ENCODE measurements around the gene BCAS3.
A peak's percentile ranks its signal among the peaks of the same experiment; 100 is the strongest.
"Not testable (repeated sequence)": the region's sequence is repeated elsewhere in the genome, so short reads cannot be mapped to it uniquely, and the experiment has no call there.

Gene BCAS3

DNA sequence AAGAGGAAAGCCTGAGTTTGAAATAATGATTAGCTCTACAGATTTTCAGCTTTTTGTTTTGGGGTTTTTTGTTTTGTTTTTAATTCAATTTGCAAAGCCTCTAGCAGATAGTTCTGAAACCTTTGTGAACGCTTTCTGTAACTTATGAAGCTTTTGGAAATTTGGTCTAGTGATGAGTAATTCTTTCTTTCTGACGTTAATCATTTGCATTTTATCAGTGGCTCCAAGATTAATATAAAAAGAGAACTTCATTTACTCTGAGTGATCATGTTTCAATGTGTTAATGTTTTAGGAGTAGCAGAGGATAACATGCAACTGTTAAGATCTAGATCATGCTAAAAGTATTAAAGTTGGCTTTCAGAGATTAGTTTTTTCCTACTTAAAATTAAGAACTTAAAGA lies 561.7 kb downstream of the BCAS3 start:
- DNase-seq = no peak

DNA sequence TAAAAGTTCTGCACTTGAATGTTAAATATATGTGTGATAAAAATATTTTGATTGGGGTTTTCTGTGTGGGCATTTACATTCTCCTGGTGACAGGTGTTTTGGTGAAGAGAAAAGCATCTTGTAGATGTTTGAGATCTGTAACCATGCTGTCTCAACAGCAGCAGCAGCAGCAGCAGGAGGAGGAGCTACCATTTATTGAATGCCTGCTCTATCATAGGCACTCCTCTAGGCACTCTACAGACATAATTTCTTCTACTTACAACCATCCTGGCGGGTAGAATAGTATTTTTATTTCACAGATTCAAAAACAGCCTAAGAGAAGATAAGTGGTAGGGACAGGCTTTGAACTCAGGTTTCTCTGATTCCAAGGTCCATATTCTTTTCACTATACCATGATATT lies 562.3 kb downstream of the BCAS3 start:
- DNase-seq = no peak

GRCh38 chr17:61240851-61241468 lies 563.3 kb downstream of the BCAS3 start:
- DNase-seq = no peak

GRCh38 chr17:61244988-61245387 lies 567.3 kb downstream of the BCAS3 start:
- DNase-seq = not testable (repeated sequence)

DNA sequence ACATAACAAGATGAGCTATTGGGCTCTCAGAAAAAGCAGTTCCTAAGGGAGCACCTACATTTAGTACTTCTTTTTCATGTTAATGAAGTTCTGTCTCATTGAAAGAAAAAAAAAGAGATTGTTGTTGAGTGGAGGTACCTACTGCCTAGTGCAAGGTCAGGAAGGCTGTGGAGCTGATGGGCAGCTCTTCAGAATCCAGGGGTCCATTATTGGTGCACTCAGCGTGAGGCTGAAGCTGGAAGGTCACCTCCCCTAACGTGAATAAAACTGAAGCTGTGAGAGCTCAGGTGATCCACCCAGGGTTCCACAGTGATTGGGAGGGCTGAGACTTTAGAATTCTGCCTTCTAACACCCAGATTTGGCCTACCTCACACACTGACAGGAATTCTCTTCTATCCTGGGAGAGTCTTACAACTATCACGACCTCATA lies 568.1 kb downstream of the BCAS3 start:
- no peak for DNase-seq

- no peak for DNase-seq
These were observed 569.8 kb downstream of the BCAS3 start for GRCh38 chr17:61247439-61247838.

DNA sequence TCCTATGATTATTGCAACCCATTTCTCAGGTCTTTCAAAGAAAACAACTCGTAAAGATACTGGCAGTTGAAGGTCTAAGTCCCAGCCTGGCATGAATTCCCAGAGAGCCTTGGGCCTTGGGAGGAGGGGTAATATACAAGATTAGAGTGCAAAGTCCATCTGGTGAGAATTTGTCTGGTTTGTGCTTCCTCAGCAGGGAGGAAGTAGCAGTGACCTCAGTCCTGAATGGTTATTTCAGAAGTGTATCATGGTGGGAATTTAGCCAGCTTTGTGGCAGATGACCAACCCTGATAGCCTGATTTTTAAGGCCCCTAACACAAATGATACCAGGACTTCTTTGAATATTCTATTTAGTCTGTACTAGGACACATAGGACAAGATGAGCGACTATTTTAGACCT lies 570.7 kb downstream of the BCAS3 start:
- no peak for DNase-seq

DNA sequence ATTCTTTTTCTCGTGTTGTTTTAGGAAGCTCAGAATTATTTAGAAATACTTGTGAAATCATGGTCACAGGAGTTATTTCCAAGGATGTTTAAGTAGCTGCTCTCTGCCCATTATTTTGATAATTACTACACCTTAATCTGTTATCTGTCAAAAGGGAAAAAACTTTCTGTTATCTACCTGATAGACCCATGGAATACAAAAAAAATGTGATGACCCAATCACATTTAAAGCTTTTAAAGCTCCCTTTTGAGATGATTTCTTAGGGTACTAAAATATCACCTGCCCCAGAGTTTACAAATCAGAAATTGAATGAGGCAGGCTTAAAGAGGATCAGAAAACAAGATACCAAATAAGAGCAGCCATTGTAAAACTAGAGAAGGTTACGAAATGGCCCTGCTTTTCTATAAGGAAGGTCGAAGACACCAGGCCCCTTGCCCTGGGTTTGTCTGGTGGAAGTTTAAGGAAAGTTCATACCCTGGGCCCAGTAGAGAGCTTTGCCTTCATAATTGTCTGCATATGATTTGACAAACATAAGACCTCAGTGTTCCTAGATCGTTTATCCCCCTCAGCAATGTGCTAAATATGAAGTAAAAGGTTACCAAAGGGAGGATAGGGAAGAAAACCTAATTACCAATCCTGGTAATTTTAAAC lies 572.1 kb downstream of the BCAS3 start:
- no peak for DNase-seq

DNA sequence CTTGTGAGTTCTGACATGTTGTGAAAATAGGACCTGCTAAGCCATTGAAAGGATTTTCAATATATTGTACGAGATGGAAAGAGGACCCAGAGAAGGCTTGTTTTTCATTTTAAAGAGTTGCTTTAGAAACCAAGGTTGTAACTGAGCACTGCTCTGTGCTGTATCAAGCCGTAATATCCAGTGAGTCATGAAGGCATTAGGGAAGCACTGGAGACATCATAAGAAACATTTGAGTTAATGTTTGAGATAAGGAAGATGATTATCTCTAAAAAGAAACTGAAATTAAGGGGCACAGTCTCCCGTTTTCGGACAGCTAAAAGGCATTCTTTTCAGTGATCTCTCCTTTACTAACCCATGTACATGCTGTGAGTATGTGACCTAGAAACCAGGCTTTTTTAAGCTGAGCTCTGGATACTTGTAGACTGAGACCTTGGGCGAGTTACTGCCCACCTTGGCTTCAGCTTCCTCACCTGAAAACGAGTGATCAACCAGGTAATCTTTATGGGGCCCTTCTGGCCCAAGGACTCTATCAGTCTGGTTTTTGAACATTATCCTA lies 572.8 kb downstream of the BCAS3 start:
- no peak for DNase-seq

GRCh38 chr17:61251939-61252865 lies 574.6 kb downstream of the BCAS3 start:
- DNase-seq = peak; percentile 49

GRCh38 chr17:61253362-61253761 lies 575.7 kb downstream of the BCAS3 start:
- no peak for DNase-seq

DNA sequence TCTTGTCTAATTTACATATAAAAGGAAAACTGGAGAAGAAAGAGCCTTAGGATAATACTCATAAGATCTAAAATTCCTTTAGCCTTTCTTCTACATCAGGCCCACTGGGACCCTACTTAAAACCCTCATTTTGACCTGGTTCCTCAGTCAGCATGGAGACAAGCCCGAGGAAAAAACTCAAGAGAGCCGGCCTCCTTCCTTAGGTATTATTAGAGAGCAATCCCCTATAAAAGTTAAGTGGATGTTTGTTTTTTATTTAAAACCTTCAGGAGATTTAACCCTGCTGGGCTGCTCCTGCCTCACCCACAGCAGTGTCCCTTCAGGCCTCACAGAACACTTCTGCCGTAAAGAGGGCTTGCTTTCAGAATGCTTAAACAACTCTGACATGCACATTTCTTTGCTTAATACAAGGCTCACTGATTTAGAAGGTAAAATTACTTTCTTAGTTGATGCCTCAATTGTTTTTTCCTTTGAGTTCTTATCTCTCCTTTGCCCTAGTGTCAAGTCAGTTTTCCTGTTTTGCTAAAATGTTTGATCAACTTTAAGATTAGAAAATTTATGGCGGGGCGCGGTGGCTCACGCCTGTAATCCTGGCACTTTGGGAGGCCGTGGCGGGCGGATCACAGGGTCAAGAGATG lies 576.4 kb downstream of the BCAS3 start:
- DNase-seq = no peak

DNA sequence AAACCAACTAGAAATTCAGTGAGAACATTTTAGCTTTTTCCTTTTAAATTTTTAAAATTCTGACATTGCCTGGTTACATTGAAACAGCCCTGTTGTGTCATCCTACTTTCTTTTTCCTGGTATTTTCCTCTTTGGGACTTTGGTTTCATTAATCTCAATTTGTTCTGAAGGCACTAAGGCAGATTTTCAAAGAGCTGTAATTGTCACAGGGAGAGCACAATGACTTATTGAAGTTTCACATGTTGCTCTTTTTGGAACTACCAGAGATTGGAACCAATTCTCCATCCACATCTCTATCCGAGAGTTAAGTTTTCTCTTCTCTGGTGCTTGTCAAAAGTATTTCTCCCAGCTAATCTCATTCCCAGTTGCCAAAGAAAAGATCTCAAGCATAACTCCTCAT lies 577.3 kb downstream of the BCAS3 start:
- no peak for DNase-seq

- no peak for DNase-seq
These were observed 578.0 kb downstream of the BCAS3 start for GRCh38 chr17:61255647-61256046.

GRCh38 chr17:61259360-61259759 lies 581.7 kb downstream of the BCAS3 start:
- DNase-seq = no peak

DNA sequence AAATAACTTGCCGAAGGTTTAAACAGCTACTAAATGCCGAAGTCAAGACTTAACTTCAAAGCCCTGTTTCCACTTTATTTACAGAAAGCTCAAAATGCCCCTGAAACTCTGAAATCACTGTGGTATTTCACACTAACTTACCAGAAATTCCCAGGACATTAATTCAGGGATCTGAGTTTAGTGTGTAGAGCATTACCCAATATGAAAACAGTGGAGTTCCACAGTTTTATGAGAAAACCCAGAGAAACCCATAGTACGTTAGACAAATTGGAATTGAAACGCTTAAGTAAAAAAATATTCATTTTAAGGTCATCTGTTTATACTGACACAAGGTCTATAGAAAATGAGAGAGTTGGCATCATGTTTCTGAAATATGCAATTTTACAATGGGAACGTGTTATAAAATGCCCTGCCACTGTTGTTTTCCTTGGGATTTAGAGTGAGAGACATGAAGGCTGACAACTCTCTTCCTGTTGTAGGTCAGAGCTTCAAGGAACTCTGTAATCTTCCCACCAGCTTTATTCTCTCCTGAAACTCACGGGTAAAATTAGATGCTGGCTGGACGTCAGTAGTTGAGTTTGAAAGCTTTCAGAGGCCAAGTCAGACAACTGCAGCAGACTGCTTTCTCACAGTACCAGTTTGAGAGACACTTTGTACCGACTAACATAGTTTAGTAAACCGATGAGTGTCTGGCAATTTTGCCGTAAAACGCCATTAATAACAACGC lies 582.6 kb downstream of the BCAS3 start:
- no peak for DNase-seq

DNA sequence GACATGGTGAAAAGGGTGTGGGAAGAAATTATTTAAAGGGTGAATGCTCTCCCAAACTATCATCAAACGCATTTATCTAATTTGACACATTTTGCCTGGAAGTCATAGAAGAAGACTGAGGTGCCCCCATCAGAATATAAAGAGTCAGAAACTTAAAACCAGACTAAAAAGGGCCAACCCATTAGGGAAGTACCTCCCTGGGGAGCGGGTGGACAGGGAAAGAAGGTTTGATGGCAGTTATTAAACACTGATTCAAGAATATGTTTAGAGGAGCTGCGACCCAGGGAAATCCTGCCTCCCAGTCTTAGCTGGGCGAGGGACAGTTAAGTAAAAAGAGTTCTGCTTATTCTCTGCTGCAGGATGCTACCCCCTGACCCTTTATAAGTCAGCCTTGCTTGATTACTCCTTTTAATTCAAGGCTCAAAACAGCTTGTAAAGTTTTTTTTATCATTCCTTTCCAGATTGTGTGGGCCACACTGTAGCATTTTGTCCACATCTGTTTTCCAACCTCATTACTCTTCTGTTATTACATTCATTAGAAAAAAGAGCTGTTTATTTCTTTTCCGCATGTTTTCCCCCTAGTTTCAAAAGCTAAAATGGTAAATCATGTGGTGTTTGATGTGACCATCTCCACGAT lies 583.5 kb downstream of the BCAS3 start:
- DNase-seq = no peak

DNA sequence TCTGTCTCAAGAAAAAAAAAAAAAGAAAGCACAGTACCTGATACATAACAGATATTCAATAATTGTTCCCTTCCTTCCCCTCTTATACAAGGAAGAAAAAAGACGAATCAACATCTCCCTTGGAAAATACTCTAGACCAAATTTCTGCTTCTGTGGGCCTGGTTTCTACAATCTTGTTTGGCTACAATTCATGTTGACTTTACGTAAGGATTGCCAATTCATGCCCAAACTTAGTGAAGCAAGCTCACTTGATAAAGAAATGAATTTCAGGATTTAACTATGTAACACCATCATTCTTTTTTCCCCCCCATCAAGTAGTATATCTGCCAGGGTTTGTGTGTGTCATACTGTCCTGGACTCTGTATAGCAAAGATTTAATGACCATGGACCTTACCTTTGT lies 587.7 kb downstream of the BCAS3 start:
- DNase-seq = no peak

- DNase-seq = no peak
These were observed 590.2 kb downstream of the BCAS3 start for GRCh38 chr17:61267847-61268246.

DNA sequence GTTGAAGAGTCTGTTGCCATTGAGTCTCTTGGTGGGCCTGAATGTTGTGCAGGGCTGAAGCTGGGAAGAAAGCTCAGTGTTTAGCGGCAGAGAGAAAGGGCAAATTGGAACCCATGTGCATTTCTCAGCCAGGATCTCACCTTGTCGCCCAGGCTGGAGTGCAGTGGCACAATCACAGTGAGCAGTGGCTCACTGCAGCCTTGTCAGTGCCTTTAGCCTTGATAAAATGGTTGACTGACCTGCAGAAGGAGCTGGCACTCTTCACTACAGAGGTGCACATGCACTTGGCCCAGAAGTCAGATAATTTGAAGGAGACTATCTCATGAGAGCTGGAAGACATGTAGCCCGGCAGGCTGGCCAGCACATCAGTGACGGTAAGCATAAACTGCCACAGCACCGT lies 597.7 kb downstream of the BCAS3 start:
- no peak for DNase-seq

- DNase-seq = no peak
These were observed 599.2 kb downstream of the BCAS3 start for GRCh38 chr17:61276806-61277205.

Data from eye (tissue), 1 donor.